HepG2 (cell line): ENCODE results near the gene DIS3L2.

Experiments
- ATF7 ChIP-seq, 2 experiments: fragments of 450-650 bp in 1 of 2; sonication (generic) in 1 of 2; formaldehyde crosslinking in 1 of 2; IDR thresholded peaks; 2 replicates each; pipeline versions ENCODE4 v1.4.0 to v1.6.1; 2016 to 2020; ENCODE audit warnings: antibody characterized with exemption in 1 of 2, mild to moderate bottlenecking in 1 of 2, missing genetic modification reagents in 1 of 2
- GABPB1 ChIP-seq: IDR thresholded peaks from 2 replicates; pipeline ENCODE4 v1.6.1; 2016; ENCODE audit warnings: mild to moderate bottlenecking, missing genetic modification reagents, moderate library complexity, missing compliant biosample characterization
- KDM1A ChIP-seq: IDR thresholded peaks from 2 replicates; pipeline ENCODE4 v1.6.1; 2016; ENCODE audit warnings: missing compliant biosample characterization
- KDM5A ChIP-seq: fragments of 200-600 bp; sonication (generic); IDR thresholded peaks from 2 replicates; pipeline ENCODE4 v1.7.0; 2018; ENCODE audit warnings: antibody characterized with exemption, mild to moderate bottlenecking, low read length, borderline replicate concordance
- TCF12 ChIP-seq, 2 experiments: fragments of 450-650 bp in 1 of 2; sonication (generic) in 1 of 2; formaldehyde crosslinking in 1 of 2; IDR thresholded peaks; 2 replicates each; pipeline versions ENCODE4 v1.6.1 to v1.8.0; 2017 to 2022; ENCODE audit warnings: antibody characterized with exemption in 1 of 2, mild to moderate bottlenecking in 1 of 2, missing genetic modification reagents in 1 of 2, moderate library complexity in 1 of 2
- TEAD2 ChIP-seq: sonication (generic); formaldehyde crosslinking; IDR thresholded peaks from 2 replicates; pipeline ENCODE4 v1.9.0; 2021; ENCODE audit warnings: missing genetic modification reagents
- ZNF704 ChIP-seq: sonication (generic); formaldehyde crosslinking; IDR thresholded peaks from 2 replicates; pipeline ENCODE4 v1.8.1; 2023; ENCODE audit warnings: mild to moderate bottlenecking, inconsistent platforms, moderate library complexity, missing genetic modification reagents, borderline replicate concordance
- ZNF773 ChIP-seq: sonication (generic); formaldehyde crosslinking; IDR thresholded peaks from 2 replicates; pipeline ENCODE4 v1.4.0; 2020; ENCODE audit warnings: missing genetic modification reagents, borderline replicate concordance
- ZNF775 ChIP-seq: sonication (generic); formaldehyde crosslinking; IDR thresholded peaks from 2 replicates; pipeline ENCODE4 v1.4.0; 2020; ENCODE audit warnings: missing genetic modification reagents, mild to moderate bottlenecking, moderate library complexity, borderline replicate concordance

GRCh38 chr2:232318169-232318855, 356.8 kb downstream of the DIS3L2 start:
- TF ChIP-seq KDM1A (no peak), TEAD2 (CRISPR knock-in tag) (no peak), ZNF775 (CRISPR knock-in tag) (no peak), TCF12 (IDR thresholded peaks at IDR 0.05) (no peak), TCF12 (CRISPR knock-in tag; IDR thresholded peaks at IDR 0.05) (no peak), ZNF704 (no peak), ATF7 (IDR thresholded peaks at IDR 0.05) (no peak), ATF7 (CRISPR knock-in tag; IDR thresholded peaks at IDR 0.05) (no peak), GABPB1 (CRISPR knock-in tag) (no peak), KDM5A (no peak), ZNF773 (CRISPR knock-in tag) (no peak)
